Measurements from ENCODE around the gene AK2. TPM values are rescaled to one million over a fixed set of nuclear protein-coding genes. Genes with fewer than 3 reads are reported as not detected.

The AK2 gene
- 100 to 1,000 TPM; 218 to 279 TPM for total RNA-seq

- DNase-seq (peak; percentile 97), ATAC-seq (peak; percentile 100)
- Mint-ChIP-seq H3K27ac (peak within 1 kb of the TSS; percentile 89), H3K4me3 (peak within 1 kb of the TSS; percentile 93), H3K9me3 (ENCODE audit: low read depth) (no peaks in the 10 kb centered on the region), H3K4me1 (peaks cover 45% of the 10 kb centered on the region), H3K27me3 (no peaks in the 10 kb centered on the region), H3K36me3 (peaks cover 25% of the 10 kb centered on the region)
- CTCF ChIA-PET: no interaction called here
Measured at GRCh38 chr1:33036526-33037503, at the start of gene AK2. Gene AK2, minus strand, starts transcription at chr1:33036883. Its CDS starts 55 bp downstream, at chr1:33036828.

- DNase-seq (peak; percentile 65), ATAC-seq (no peak)
- CTCF ChIA-PET: interaction anchor here (0.6 to 11.0 kb wide), 22 partner anchors 10 to 303 kb away, joined by 3 to 113 read pairs (median 3); partner anchors contain the start of gene RNF19B
- Mint-ChIP-seq H3K36me3 (peaks cover 5% of the 10 kb centered on the region), H3K9me3 (ENCODE audit: low read depth) (no peaks in the 10 kb centered on the region), H3K4me3 (no peak overlapping the region), H3K27ac (no peak overlapping the region), H3K4me1 (peaks cover 47% of the 10 kb centered on the region), H3K27me3 (peaks cover 9% of the 10 kb centered on the region)
Measured at GRCh38 chr1:33086384-33086850, 49.7 kb upstream of the AK2 start.

- DNase-seq (no peak), ATAC-seq (no peak)
- Mint-ChIP-seq H3K27ac (no peak overlapping the region), H3K9me3 (ENCODE audit: low read depth) (no peaks in the 10 kb centered on the region), H3K4me3 (no peak overlapping the region), H3K27me3 (peaks cover 9% of the 10 kb centered on the region), H3K4me1 (peaks cover 44% of the 10 kb centered on the region), H3K36me3 (peaks cover 5% of the 10 kb centered on the region)
- CTCF ChIA-PET: interaction anchor here (0.8 to 11.0 kb wide), 13 partner anchors 10 to 373 kb away, joined by 3 to 113 read pairs (median 4); no protein-coding TSS in a partner anchor
Measured at GRCh38 chr1:33085332-33085731, 48.6 kb upstream of the AK2 start.

- no peak for DNase-seq
- no peak for ATAC-seq
- H3K36me3 Mint-ChIP-seq: peaks cover 4% of the 10 kb centered on the region
- no peaks in the 10 kb centered on the region for H3K9me3 Mint-ChIP-seq (ENCODE audit: low read depth)
- peak overlapping the region; percentile 36 for H3K4me3 Mint-ChIP-seq
- H3K4me1 Mint-ChIP-seq: peaks cover 27% of the 10 kb centered on the region
- peaks cover 9% of the 10 kb centered on the region for H3K27me3 Mint-ChIP-seq
- no peak overlapping the region for H3K27ac Mint-ChIP-seq
- CTCF ChIA-PET: interaction anchor here (0.8 to 11.0 kb wide), 3 partner anchors 14 to 370 kb away, joined by 3 to 113 read pairs (median 8); no protein-coding TSS in a partner anchor
Measured at GRCh38 chr1:33082575-33083108, 46.0 kb upstream of the AK2 start.

GRCh38 chr1:33081554-33082305 lies 45.0 kb upstream of the AK2 start:
- Mint-ChIP-seq H3K36me3 (peaks cover 3% of the 10 kb centered on the region), H3K27me3 (peaks cover 9% of the 10 kb centered on the region), H3K27ac (no peak overlapping the region), H3K9me3 (ENCODE audit: low read depth) (no peaks in the 10 kb centered on the region), H3K4me1 (peaks cover 22% of the 10 kb centered on the region), H3K4me3 (peak overlapping the region; percentile 72)
- CTCF ChIA-PET: interaction anchor here (0.7 to 11.0 kb wide), 6 partner anchors 15 to 364 kb away, joined by 3 to 113 read pairs (median 3); no protein-coding TSS in a partner anchor
- DNase-seq (no peak), ATAC-seq (no peak)

- H3K9me3 Mint-ChIP-seq (ENCODE audit: low read depth): no peaks in the 10 kb centered on the region
- DNase-seq: peak; percentile 98
- H3K36me3 Mint-ChIP-seq: peaks cover 2% of the 10 kb centered on the region
- H3K4me1 Mint-ChIP-seq: peaks cover 18% of the 10 kb centered on the region
- H3K27ac Mint-ChIP-seq: no peak within 1 kb of the TSS
- peak within 1 kb of the TSS; percentile 72 for H3K4me3 Mint-ChIP-seq
- H3K27me3 Mint-ChIP-seq: peaks cover 9% of the 10 kb centered on the region
- ATAC-seq: peak; percentile 99
- CTCF ChIA-PET: interaction anchor here (0.6 to 11.0 kb wide), 12 partner anchors 15 to 369 kb away, joined by 3 to 113 read pairs (median 3); no protein-coding TSS in a partner anchor
Measured at GRCh38 chr1:33080885-33081553, 44.3 kb upstream of the AK2 start, which contains the start of gene AZIN2. Gene AZIN2, plus strand, starts transcription at chr1:33081153. Its CDS starts 1,097 bp downstream, at chr1:33082250.

GRCh38 chr1:33080373-33080772 lies 43.7 kb upstream of the AK2 start:
- Mint-ChIP-seq H3K36me3 (peaks cover 2% of the 10 kb centered on the region), H3K4me3 (peak overlapping the region; percentile 72), H3K27me3 (peaks cover 9% of the 10 kb centered on the region)

GRCh38 chr1:33078030-33078591 lies 41.4 kb upstream of the AK2 start:
- DNase-seq (no peak), ATAC-seq (no peak)
- no peaks in the 10 kb centered on the region for H3K36me3 Mint-ChIP-seq
- peaks cover 20% of the 10 kb centered on the region for H3K4me1 Mint-ChIP-seq
- no peak overlapping the region for H3K4me3 Mint-ChIP-seq
- no peaks in the 10 kb centered on the region for H3K9me3 Mint-ChIP-seq (ENCODE audit: low read depth)
- CTCF ChIA-PET: interaction anchor here (0.6 to 2.2 kb wide), 6 partner anchors 15 to 219 kb away, joined by 3 to 5 read pairs (median 4); no protein-coding TSS in a partner anchor
- H3K27ac Mint-ChIP-seq: no peak overlapping the region
- H3K27me3 Mint-ChIP-seq: peaks cover 9% of the 10 kb centered on the region

More at GRCh38 chr1:33080373-33080772, 43.7 kb upstream of the AK2 start:
- H3K4me1 Mint-ChIP-seq: peaks cover 18% of the 10 kb centered on the region
- no peaks in the 10 kb centered on the region for H3K9me3 Mint-ChIP-seq (ENCODE audit: low read depth)
- H3K27ac Mint-ChIP-seq: no peak overlapping the region
- CTCF ChIA-PET: interaction anchor here (0.6 to 11.0 kb wide), 11 partner anchors 8 to 368 kb away, joined by 3 to 113 read pairs (median 3); no protein-coding TSS in a partner anchor
- ATAC-seq (no peak), DNase-seq (no peak)

GRCh38 chr1:33074193-33074945 lies 37.7 kb upstream of the AK2 start:
- no peak for DNase-seq
- no peaks in the 10 kb centered on the region for H3K9me3 Mint-ChIP-seq (ENCODE audit: low read depth)
- CTCF ChIA-PET: interaction anchor here (0.7 to 1.7 kb wide), 4 partner anchors 12 to 21 kb away, joined by 3 to 4 read pairs (median 3); no protein-coding TSS in a partner anchor
- H3K36me3 Mint-ChIP-seq: no peaks in the 10 kb centered on the region
- no peak for ATAC-seq
- H3K27ac Mint-ChIP-seq: no peak overlapping the region
- peaks cover 13% of the 10 kb centered on the region for H3K4me1 Mint-ChIP-seq
- peaks cover 9% of the 10 kb centered on the region for H3K27me3 Mint-ChIP-seq
- no peak overlapping the region for H3K4me3 Mint-ChIP-seq

GRCh38 chr1:33072707-33073106 lies 36.0 kb upstream of the AK2 start:
- Mint-ChIP-seq H3K4me1 (peaks cover 13% of the 10 kb centered on the region), H3K36me3 (no peaks in the 10 kb centered on the region), H3K9me3 (ENCODE audit: low read depth) (peaks cover under 1% of the 10 kb centered on the region), H3K4me3 (no peak overlapping the region), H3K27me3 (peaks cover 16% of the 10 kb centered on the region), H3K27ac (no peak overlapping the region)
- ATAC-seq (no peak), DNase-seq (no peak)
- CTCF ChIA-PET: interaction anchor here (1.0 to 1.4 kb wide), 2 partner anchors 18 to 54 kb away, joined by 3 to 4 read pairs; no protein-coding TSS in a partner anchor

GRCh38 chr1:33070628-33071027 lies 33.9 kb upstream of the AK2 start:
- ATAC-seq (no peak), DNase-seq (no peak)
- Mint-ChIP-seq H3K27me3 (peaks cover 23% of the 10 kb centered on the region), H3K36me3 (peaks cover 4% of the 10 kb centered on the region), H3K9me3 (ENCODE audit: low read depth) (peaks cover 5% of the 10 kb centered on the region), H3K27ac (no peak overlapping the region), H3K4me1 (peaks cover 13% of the 10 kb centered on the region), H3K4me3 (no peak overlapping the region)
- CTCF ChIA-PET: no interaction called here
